IMR-90 (cell line): ENCODE data around the gene SRC. TPM values are rescaled to one million over a fixed set of nuclear protein-coding genes. Genes with fewer than 3 reads are reported as not detected.

ENCODE experiments used
- ATAC-seq: fragments of 200-7000 bp; cut with Tn5 transposase; 2 replicates; pipeline ENCODE4 v1.9.1; 2020; ENCODE audit warnings: low read depth, mild to moderate bottlenecking, moderate library complexity
- BruUV-seq: library from RNA; stranded (reverse); fragments of 400-500 nt; replicated peaks from 2 replicates; lab custom pipeline; 2021; lab: Mats Ljungman, UMichigan
- CTCF ChIA-PET: fragments of 300-600 bp; formaldehyde crosslinking; extraction: SDS; loops from one replicate; lab custom pipeline; 2021; ENCODE audit warnings: antibody characterized with exemption; lab: Yijun Ruan, JAX
- POLR2A ChIA-PET: fragments of 300-600 bp; sonication (Branson Sonifier 250); formaldehyde crosslinking; loops from one replicate; lab custom pipeline; 2022; ENCODE audit warnings: antibody characterized with exemption; ENCODE audit not compliant: unreplicated experiment; lab: Charles Lee
- DNase-seq: peaks from one replicate; pipeline ENCODE4 v3.0.0; 2013
- H2AFZ ChIP-seq: replicated peaks from 2 replicates; pipeline ENCODE3; 2013; ENCODE audit warnings: low read length, mild to moderate bottlenecking; ENCODE audit not compliant: poor library complexity
- H2AK5ac ChIP-seq: 2 replicates; pipeline ENCODE4 v1.6.1; 2013; ENCODE audit warnings: low read depth, low read length, inconsistent platforms
- H2AK9ac ChIP-seq: replicated peaks from 2 replicates; pipeline ENCODE3; 2013; ENCODE audit warnings: mild to moderate bottlenecking, low read depth, low read length, moderate library complexity; ENCODE audit not compliant: poor library complexity
- H2BK120ac ChIP-seq: 2 replicates; pipeline ENCODE4 v1.6.1; 2013; ENCODE audit warnings: low read depth, low read length, inconsistent platforms
- H2BK15ac ChIP-seq: 3 replicates; pipeline ENCODE4 v1.6.1; 2013; ENCODE audit warnings: low read depth, low read length, inconsistent platforms
- H2BK20ac ChIP-seq: 2 replicates; pipeline ENCODE4 v1.6.1; 2013; ENCODE audit warnings: low read depth, mild to moderate bottlenecking, inconsistent platforms, low read length, moderate library complexity
- H2BK5ac ChIP-seq: 2 replicates; pipeline ENCODE4 v1.6.1; 2013; ENCODE audit warnings: mild to moderate bottlenecking, low read depth, low read length, inconsistent platforms; ENCODE audit not compliant: poor library complexity, severe bottlenecking
- H3K14ac ChIP-seq: replicated peaks from 2 replicates; pipeline ENCODE4 v1.6.1; 2013; ENCODE audit warnings: low read depth, low read length, inconsistent platforms
- H3K18ac ChIP-seq: 2 replicates; pipeline ENCODE4 v1.6.1; 2013; ENCODE audit warnings: low read depth, low read length, control low read depth
- H3K23ac ChIP-seq: 2 replicates; pipeline ENCODE4 v1.6.1; 2013; ENCODE audit warnings: low read depth, low read length, inconsistent platforms
- H3K27ac ChIP-seq: 2 replicates; pipeline ENCODE4 v1.5.1; 2013; ENCODE audit warnings: mild to moderate bottlenecking, control low read depth, low read length; ENCODE audit not compliant: insufficient read depth
- H3K27me3 ChIP-seq: 2 replicates; pipeline ENCODE4 v1.6.1; 2013; ENCODE audit warnings: low read length; ENCODE audit not compliant: control insufficient read depth, insufficient read depth
- H3K36me3 ChIP-seq: 2 replicates; pipeline ENCODE4 v1.6.1; 2013; ENCODE audit warnings: low read length, mixed read lengths; ENCODE audit not compliant: control insufficient read depth, insufficient read depth
- H3K4ac ChIP-seq: 2 replicates; pipeline ENCODE4 v1.6.1; 2013; ENCODE audit warnings: low read depth, low read length, inconsistent platforms
- H3K4me1 ChIP-seq: 2 replicates; pipeline ENCODE4 v1.6.1; 2013; ENCODE audit warnings: low read length, mixed read lengths; ENCODE audit not compliant: control insufficient read depth, insufficient read depth
- H3K4me2 ChIP-seq: 2 replicates; pipeline ENCODE4 v1.6.1; 2013; ENCODE audit warnings: low read depth, mild to moderate bottlenecking, control low read depth, low read length, moderate library complexity
- H3K4me3 ChIP-seq: 2 replicates; pipeline ENCODE4 v1.5.1; 2013; ENCODE audit warnings: low read depth, mild to moderate bottlenecking, control low read depth, low read length, moderate library complexity; ENCODE audit not compliant: insufficient read depth
- H3K56ac ChIP-seq: 2 replicates; pipeline ENCODE4 v1.6.1; 2013; ENCODE audit warnings: low read length, inconsistent platforms; ENCODE audit not compliant: insufficient read depth; ENCODE audit errors: extremely low read depth
- H3K79me1 ChIP-seq, 2 experiments: 2 replicates each; pipeline ENCODE4 v1.6.1; 2013; ENCODE audit warnings: low read length in 2 of 2, inconsistent platforms in 1 of 2, low read depth in 1 of 2
- H3K9ac ChIP-seq: 2 replicates; pipeline ENCODE4 v1.6.1; 2013; ENCODE audit warnings: low read depth, low read length, control low read depth
- H3K9me1 ChIP-seq: 2 replicates; pipeline ENCODE4 v1.6.1; 2013; ENCODE audit warnings: low read length, inconsistent platforms; ENCODE audit not compliant: insufficient read depth
- H3K9me3 ChIP-seq: 2 replicates; pipeline ENCODE4 v1.6.1; 2013; ENCODE audit warnings: low read length; ENCODE audit not compliant: control insufficient read depth, insufficient read depth
- H4K20me1 ChIP-seq: 2 replicates; pipeline ENCODE4 v1.6.1; 2013; ENCODE audit warnings: low read length, inconsistent platforms; ENCODE audit not compliant: insufficient read depth
- H4K5ac ChIP-seq: 2 replicates; pipeline ENCODE4 v1.6.1; 2013; ENCODE audit warnings: mild to moderate bottlenecking, low read depth, low read length, control low read depth
- H4K8ac ChIP-seq, 2 experiments: 2 replicates each; pipeline ENCODE4 v1.6.1; 2013; ENCODE audit warnings: low read depth in 2 of 2, low read length in 2 of 2, control low read depth in 1 of 2, inconsistent platforms in 1 of 2
- H4K91ac ChIP-seq: 2 replicates; pipeline ENCODE4 v1.6.1; 2013; ENCODE audit warnings: low read depth, low read length, inconsistent platforms; ENCODE audit not compliant: insufficient read depth
- BHLHE40 ChIP-seq: fragments of 150-350 bp; IDR thresholded peaks from 2 replicates; pipeline ENCODE4 v1.6.1; 2016; ENCODE audit warnings: mild to moderate bottlenecking, low read depth, low read length
- CEBPB ChIP-seq: IDR thresholded peaks from 2 replicates; pipeline ENCODE4 v1.6.1; 2012; ENCODE audit warnings: low read depth, low read length, improper control_type of control experiment
- MAFK ChIP-seq: IDR thresholded peaks from 2 replicates; pipeline ENCODE4 v1.6.1; 2012; ENCODE audit warnings: low read depth, low read length, improper control_type of control experiment
- MAZ ChIP-seq: IDR thresholded peaks from 2 replicates; pipeline ENCODE4 v1.6.1; 2012; ENCODE audit warnings: low read depth, mild to moderate bottlenecking, low read length, improper control_type of control experiment, moderate library complexity, borderline replicate concordance
- MXI1 ChIP-seq: IDR thresholded peaks from 2 replicates; pipeline ENCODE4 v1.6.1; 2012; ENCODE audit warnings: low read depth, mild to moderate bottlenecking, low read length, moderate library complexity, borderline replicate concordance
- NFE2L2 ChIP-seq: fragments of 150-350 bp; IDR thresholded peaks from 2 replicates; pipeline ENCODE4 v1.6.1; 2016; ENCODE audit warnings: low read depth, mild to moderate bottlenecking, low read length
- POLR2A ChIP-seq: IDR thresholded peaks from 2 replicates; pipeline ENCODE4 v1.6.1; 2012; ENCODE audit warnings: mild to moderate bottlenecking, low read depth, low read length
- RAD21 ChIP-seq: IDR thresholded peaks from 2 replicates; pipeline ENCODE4 v1.6.1; 2012; ENCODE audit warnings: low read length, improper control_type of control experiment
- RCOR1 ChIP-seq: IDR thresholded peaks from 2 replicates; pipeline ENCODE4 v1.6.1; 2012; ENCODE audit warnings: mild to moderate bottlenecking, low read length, improper control_type of control experiment; ENCODE audit not compliant: insufficient replicate concordance
- RFX5 ChIP-seq: IDR thresholded peaks from 2 replicates; pipeline ENCODE4 v1.8.0; 2012; ENCODE audit warnings: low read depth, mild to moderate bottlenecking, low read length, moderate library complexity
- SMC3 ChIP-seq: fragments of 150-350 bp; IDR thresholded peaks from 2 replicates; pipeline ENCODE4 v1.6.1; 2016; ENCODE audit warnings: low read depth, mild to moderate bottlenecking, antibody characterized with exemption, low read length, moderate library complexity
- WGBS, 2 experiments: methylation state at CpG; one replicate each; pipeline versions ENCODE4 v1.1.5 to v1.1.7; 2013; ENCODE audit warnings: missing lambda C conversion rate in 2 of 2; ENCODE audit not compliant: insufficient read length in 1 of 2; ENCODE audit errors: extremely low coverage in 2 of 2; 5-methylcytosine and 5-hydroxymethylcytosine counted together
- dilution Hi-C: fragments of 300-500 bp; cut with HindIII; formaldehyde crosslinking; loops from one replicate; pipeline ENCODE4 v1.14.3; 2018; ENCODE audit warnings: low sequenced_read_pairs; ENCODE audit not compliant: unreplicated experiment
- in situ Hi-C: fragments of 300-500 bp; cut with MboI; formaldehyde crosslinking; loops from 3 replicates; pipeline ENCODE4 v1.14.3; 2019; ENCODE audit warnings: low sequenced_read_pairs, inconsistent platforms, mixed read lengths
- intact Hi-C: fragments of 100-400 bp; cut with micrococcal nuclease; formaldehyde crosslinking; loops from 2 replicates; pipeline ENCODE4 v1.10.0; 2022
- polyA plus RNA-seq, 3 experiments: library from polyadenylated mRNA; depleted of rRNA; stranded (reverse); fragments of >200 nt; gene quantifications; 2 replicates each; pipeline ENCODE4 v1.2.3, GENCODE V29; 2012; ENCODE audit warnings: low replicate concordance in 1 of 3
- total RNA-seq: library from RNA; depleted of rRNA; stranded (reverse); fragments of >200 nt; gene quantifications from 2 replicates; pipeline ENCODE4 v1.2.3, GENCODE V29; 2012
- TF ChIP-seq, protein P1 (sequence below): fragments of 150-350 bp; IDR thresholded peaks from 2 replicates; pipeline ENCODE4 v1.6.1; 2017; ENCODE audit warnings: mild to moderate bottlenecking, antibody characterized with exemption, low read length, low read depth
- TF ChIP-seq, protein P2 (sequence below): conservative IDR thresholded peaks from 2 replicates; pipeline ENCODE4 v1.5.1; 2012; ENCODE audit warnings: mild to moderate bottlenecking, low read depth, low read length, improper control_type of control experiment

Gene SRC
- total and polyA plus RNA-seq, 2 of the 4 experiments (the other 2 are of a cell fraction) = 7.0 to 24.2 TPM

DNA sequence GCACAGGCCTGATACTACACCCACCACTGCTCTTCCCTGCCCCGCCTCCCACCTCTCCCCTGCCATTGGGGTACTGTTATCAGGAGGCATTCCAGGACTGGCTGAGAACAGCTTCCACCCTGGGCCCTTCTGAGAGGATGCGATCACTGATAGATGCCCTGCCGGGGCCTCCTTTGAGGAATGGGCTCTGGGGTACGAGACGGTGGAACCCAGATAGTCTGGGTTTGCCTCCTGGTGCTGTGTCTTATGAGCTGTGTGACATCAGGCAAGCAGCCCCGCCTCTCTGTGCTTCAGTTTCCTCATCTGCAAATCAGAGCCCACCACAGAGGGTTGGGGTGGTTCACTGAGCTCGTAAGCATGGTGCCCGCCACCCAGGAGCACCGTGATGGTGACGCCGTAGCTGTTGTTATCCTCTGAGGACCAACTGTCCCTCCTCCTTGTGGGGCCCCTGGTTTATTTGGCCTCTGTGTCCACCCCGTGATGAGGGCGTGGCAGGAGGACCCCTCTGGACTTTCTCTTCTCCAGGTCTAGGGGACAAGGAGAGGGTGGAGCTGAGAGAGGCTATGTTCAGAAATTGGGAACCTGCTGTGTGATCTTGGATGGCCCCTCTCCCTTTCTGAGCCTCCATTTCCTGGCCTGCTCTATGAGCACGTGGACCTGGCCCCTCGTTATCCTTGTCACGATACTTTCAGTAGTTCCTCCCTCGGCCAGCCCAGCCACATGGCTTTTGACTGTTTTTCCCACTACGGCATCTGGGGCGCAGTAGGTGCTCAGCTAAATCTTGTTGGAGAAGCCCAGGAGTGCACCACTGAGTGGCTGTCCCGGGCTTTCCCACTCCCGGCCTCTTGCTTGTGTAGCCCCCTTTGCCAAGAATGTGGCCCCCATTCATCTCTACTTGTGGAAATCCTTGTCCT lies 18.3 kb downstream of the SRC start (continued):
- no peak for TF ChIP-seq NFE2L2

DNA sequence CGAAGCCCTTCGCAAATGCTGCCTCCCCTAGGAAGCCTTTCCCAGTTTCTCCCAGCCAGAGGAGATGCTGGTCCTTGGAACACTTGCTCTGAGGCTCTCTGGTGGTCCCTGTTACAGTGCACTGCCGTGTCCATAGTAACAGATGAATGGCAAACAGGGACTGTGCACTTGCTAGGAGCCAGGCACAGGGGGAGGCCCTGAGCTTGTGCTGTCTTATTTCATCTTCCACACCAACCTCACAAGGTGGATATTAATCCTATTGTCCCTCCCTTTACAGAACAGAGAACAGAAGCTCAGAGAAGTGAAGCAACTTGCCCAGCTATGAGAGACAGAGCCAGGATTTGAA lies 19.0 kb downstream of the SRC start:
- no peak overlapping the region for H2BK15ac ChIP-seq
- CTCF ChIA-PET = interaction anchor here (0.6 kb wide), 1 partner anchor 79 kb away, joined by 3 read pairs; no protein-coding TSS in a partner anchor
- BruUV-seq = no TSS peak
- no peak overlapping the region for H3K4me2 ChIP-seq
- H4K8ac ChIP-seq = no peak overlapping the region
- H3K23ac ChIP-seq = no peak overlapping the region
- H2BK20ac ChIP-seq = no peak overlapping the region
- no peaks in the 10 kb centered on the region for H3K27me3 ChIP-seq
- H4K91ac ChIP-seq = no peak overlapping the region
- no peak overlapping the region for H3K27ac ChIP-seq
- no peak overlapping the region for H2BK5ac ChIP-seq
- peaks cover 22% of the 10 kb centered on the region for H3K36me3 ChIP-seq
- POLR2A ChIA-PET = no interaction called here
- H3K18ac ChIP-seq = no peak overlapping the region
- dilution Hi-C loops = no loop called here
- no peak overlapping the region for H3K4me3 ChIP-seq
- no peaks in the 10 kb centered on the region for H3K9me3 ChIP-seq
- no peak overlapping the region for H3K4ac ChIP-seq
- ATAC-seq (no peak), DNase-seq (no peak)
- H2AK5ac ChIP-seq = no peak overlapping the region
- no peak overlapping the region for H4K5ac ChIP-seq
- WGBS, 2 experiments = 50% methylated on average over 1 of the region's 3 CpGs; no CpG with 5 or more reads in 1 of the 2 experiments
- peak overlapping the region; percentile 42 for H2AK9ac ChIP-seq
- no peak overlapping the region for H3K9ac ChIP-seq
- H2BK120ac ChIP-seq = no peak overlapping the region
- H3K4me1 ChIP-seq = no peaks in the 10 kb centered on the region
- H4K20me1 ChIP-seq = peaks cover 46% of the 10 kb centered on the region
- TF ChIP-seq RCOR1 (no peak), MAZ (no peak), POLR2A (no peak), RFX5 (no peak), MXI1 (no peak), BHLHE40 (no peak), RAD21 (no peak), SMC3 (no peak), MAFK (no peak), NFE2L2 (no peak), CEBPB (no peak)
- TF ChIP-seq, protein P1, sequence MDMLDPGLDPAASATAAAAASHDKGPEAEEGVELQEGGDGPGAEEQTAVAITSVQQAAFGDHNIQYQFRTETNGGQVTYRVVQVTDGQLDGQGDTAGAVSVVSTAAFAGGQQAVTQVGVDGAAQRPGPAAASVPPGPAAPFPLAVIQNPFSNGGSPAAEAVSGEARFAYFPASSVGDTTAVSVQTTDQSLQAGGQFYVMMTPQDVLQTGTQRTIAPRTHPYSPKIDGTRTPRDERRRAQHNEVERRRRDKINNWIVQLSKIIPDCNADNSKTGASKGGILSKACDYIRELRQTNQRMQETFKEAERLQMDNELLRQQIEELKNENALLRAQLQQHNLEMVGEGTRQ = no peak
- TF ChIP-seq, protein P2, sequence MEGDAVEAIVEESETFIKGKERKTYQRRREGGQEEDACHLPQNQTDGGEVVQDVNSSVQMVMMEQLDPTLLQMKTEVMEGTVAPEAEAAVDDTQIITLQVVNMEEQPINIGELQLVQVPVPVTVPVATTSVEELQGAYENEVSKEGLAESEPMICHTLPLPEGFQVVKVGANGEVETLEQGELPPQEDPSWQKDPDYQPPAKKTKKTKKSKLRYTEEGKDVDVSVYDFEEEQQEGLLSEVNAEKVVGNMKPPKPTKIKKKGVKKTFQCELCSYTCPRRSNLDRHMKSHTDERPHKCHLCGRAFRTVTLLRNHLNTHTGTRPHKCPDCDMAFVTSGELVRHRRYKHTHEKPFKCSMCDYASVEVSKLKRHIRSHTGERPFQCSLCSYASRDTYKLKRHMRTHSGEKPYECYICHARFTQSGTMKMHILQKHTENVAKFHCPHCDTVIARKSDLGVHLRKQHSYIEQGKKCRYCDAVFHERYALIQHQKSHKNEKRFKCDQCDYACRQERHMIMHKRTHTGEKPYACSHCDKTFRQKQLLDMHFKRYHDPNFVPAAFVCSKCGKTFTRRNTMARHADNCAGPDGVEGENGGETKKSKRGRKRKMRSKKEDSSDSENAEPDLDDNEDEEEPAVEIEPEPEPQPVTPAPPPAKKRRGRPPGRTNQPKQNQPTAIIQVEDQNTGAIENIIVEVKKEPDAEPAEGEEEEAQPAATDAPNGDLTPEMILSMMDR = no peak
- H3K79me1 ChIP-seq = peaks cover 22 to 62% of the 10 kb centered on the region in 2 experiments
- no peak overlapping the region for H3K14ac ChIP-seq
- intact Hi-C loops = no loop called here
- no peak overlapping the region for H2AFZ ChIP-seq
- in situ Hi-C loops = no loop called here
- H3K9me1 ChIP-seq = peaks cover 4% of the 10 kb centered on the region; the same call in 1 of the 2 replicates
- no peak overlapping the region for H3K56ac ChIP-seq
